Measurements from ENCODE around the gene S1PR3. TPM values are rescaled to one million over a fixed set of nuclear protein-coding genes. Genes with fewer than 3 reads are reported as not detected.

The S1PR3 gene
- total RNA-seq, 4 donors from 2014 or later = 4.3 to 13.5 (median 5.6) TPM

DNA sequence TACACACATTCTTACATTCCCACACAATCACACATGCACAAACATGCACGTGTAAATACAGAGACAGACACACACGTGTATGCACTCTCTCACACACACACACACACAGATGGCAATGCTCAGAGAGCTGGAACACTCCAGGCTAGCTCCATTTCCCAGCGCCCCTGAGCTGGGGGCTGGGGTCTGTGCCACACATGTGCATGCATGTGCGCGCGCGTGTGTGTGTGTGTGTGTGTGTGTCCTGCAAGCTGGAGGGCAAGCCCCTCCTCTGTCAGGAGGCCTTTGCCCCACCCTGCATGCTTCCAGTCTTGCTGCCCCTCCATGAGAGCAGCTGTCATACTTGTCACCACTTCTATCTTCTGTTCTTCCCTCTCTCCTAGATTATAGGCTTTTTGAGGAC, 16.6 kb upstream of the S1PR3 start:
- H3K4me1 ChIP-seq = peaks cover 7% of the 10 kb centered on the region
- H3K27ac ChIP-seq = no peak overlapping the region
- DNase-seq (ENCODE audit: low spot score in 2 of 2) = peak in 1 of 2 donors; percentile 15
- 78% methylated on average over 7 of the region's 7 CpGs for WGBS
- no peak overlapping the region for H3K4me3 ChIP-seq
- TF ChIP-seq, protein P1, sequence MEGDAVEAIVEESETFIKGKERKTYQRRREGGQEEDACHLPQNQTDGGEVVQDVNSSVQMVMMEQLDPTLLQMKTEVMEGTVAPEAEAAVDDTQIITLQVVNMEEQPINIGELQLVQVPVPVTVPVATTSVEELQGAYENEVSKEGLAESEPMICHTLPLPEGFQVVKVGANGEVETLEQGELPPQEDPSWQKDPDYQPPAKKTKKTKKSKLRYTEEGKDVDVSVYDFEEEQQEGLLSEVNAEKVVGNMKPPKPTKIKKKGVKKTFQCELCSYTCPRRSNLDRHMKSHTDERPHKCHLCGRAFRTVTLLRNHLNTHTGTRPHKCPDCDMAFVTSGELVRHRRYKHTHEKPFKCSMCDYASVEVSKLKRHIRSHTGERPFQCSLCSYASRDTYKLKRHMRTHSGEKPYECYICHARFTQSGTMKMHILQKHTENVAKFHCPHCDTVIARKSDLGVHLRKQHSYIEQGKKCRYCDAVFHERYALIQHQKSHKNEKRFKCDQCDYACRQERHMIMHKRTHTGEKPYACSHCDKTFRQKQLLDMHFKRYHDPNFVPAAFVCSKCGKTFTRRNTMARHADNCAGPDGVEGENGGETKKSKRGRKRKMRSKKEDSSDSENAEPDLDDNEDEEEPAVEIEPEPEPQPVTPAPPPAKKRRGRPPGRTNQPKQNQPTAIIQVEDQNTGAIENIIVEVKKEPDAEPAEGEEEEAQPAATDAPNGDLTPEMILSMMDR (IDR thresholded peaks at IDR 0.05) = no peak
- TF ChIP-seq POLR2A (IDR thresholded peaks at IDR 0.05) = no peak
- TF ChIP-seq POLR2AphosphoS5 (IDR thresholded peaks at IDR 0.05) = no peak
- TF ChIP-seq EP300 (IDR thresholded peaks at IDR 0.05) = no peak
- H3K36me3 ChIP-seq = no peaks in the 10 kb centered on the region
- no peaks in the 10 kb centered on the region for H3K27me3 ChIP-seq
- no peaks in the 10 kb centered on the region for H3K9me3 ChIP-seq

DNA sequence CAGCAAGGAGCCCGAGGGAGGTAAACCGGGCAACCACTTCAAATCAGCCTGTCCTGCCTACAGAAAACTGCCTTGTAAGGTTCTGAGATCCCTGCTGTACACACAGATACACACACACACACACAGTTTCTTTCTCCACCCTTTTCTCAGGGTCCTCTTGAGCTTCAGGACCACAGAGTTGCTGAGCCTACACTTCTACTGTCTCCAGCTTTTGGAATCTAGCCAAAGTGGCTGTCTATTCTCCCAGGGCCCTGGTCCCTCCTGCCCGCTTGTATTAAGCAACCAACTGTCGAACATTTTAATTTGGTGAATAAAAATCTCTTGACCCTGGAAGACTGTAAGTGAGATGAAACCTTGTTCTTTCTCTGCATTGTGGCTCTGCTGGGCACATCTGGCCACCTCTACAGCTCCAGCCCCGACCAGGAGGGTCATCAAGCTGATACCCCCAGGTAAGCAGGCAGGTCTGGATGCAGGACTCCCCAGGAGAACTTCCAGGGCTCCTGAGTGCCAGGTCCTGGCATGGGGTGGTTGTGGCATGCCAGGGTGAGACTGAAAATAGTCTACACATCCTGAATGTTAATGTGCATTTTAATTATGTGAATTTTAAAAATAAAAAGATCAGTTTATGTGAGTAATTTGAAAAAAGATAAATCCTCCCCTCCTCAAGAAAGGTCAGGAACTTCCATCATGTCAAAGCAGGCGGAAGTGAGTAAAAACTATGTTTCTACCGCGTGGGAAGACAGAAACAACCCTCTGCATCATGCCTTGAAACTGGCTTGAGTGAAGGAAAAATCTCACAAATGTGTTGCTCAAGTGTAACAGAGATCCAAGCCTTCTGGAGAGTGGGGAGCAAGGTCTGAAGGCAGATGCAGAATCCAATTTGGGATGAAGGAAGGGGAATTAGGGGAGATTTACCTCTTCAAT, 15.0 kb upstream of the S1PR3 start:
- WGBS = 72% methylated on average over 8 of the region's 8 CpGs
- H3K27me3 ChIP-seq = no peaks in the 10 kb centered on the region
- peaks cover 15% of the 10 kb centered on the region for H3K4me1 ChIP-seq
- no peaks in the 10 kb centered on the region for H3K36me3 ChIP-seq
- H3K4me3 ChIP-seq = no peak overlapping the region
- no peak overlapping the region for H3K27ac ChIP-seq
- no peaks in the 10 kb centered on the region for H3K9me3 ChIP-seq
- peak; percentile 35 to 45 for DNase-seq (ENCODE audit: low spot score in 2 of 2)
- no peak for TF ChIP-seq EP300 (IDR thresholded peaks at IDR 0.05)
- no peak for TF ChIP-seq POLR2AphosphoS5 (IDR thresholded peaks at IDR 0.05)
- TF ChIP-seq, protein P1 (IDR thresholded peaks at IDR 0.05) = no peak
- TF ChIP-seq POLR2A (IDR thresholded peaks at IDR 0.05) = no peak

DNA sequence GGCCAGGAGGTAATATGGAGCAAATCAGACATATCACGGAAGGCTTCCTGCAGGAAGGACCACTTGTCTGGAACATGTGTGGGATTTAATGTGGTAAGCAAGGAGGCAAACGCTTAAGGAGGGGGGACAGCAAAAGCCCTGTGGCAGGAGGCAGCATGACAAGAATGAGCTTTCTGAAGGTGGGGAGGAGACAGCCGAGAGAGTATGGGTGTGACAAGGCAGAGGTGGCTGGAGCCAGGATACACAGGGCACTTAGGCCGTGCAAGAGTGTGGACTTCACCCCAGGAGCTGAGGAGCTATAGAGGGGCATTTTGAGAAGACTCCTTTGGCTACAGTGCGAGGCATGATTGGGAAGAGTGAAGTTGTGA, 14.4 kb upstream of the S1PR3 start:
- no peaks in the 10 kb centered on the region for H3K27me3 ChIP-seq
- no peaks in the 10 kb centered on the region for H3K36me3 ChIP-seq
- H3K4me1 ChIP-seq = peaks cover 15% of the 10 kb centered on the region
- 92% methylated on average over 5 of the region's 5 CpGs for WGBS
- H3K9me3 ChIP-seq = no peaks in the 10 kb centered on the region
- no peak overlapping the region for H3K4me3 ChIP-seq
- peak in 1 of 2 donors; percentile 14 for DNase-seq (ENCODE audit: low spot score in 2 of 2)
- no peak for TF ChIP-seq POLR2AphosphoS5 (IDR thresholded peaks at IDR 0.05)
- no peak for TF ChIP-seq EP300 (IDR thresholded peaks at IDR 0.05)
- TF ChIP-seq, protein P1 (IDR thresholded peaks at IDR 0.05) = no peak
- no peak for TF ChIP-seq POLR2A (IDR thresholded peaks at IDR 0.05)
- H3K27ac ChIP-seq = no peak overlapping the region

DNA sequence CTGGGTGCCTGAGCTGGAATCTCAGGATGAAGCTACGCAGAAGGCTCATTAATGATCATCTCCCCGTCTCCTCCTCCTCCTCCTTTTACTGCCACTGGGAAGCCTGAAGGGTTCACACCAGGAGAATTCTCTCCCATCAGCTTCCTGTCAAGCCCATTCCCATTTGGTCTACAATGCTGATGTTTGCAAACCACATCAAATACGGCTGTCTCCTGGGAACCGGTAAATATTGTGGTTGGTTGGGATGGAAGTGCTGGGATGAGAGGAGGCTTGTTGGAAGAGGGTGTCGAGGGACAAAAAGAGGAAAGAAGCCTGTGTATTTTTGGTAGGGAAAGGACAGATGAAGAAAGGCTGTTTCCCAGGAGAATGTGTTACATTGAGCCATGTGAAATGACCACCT, 13.2 kb upstream of the S1PR3 start:
- no peaks in the 10 kb centered on the region for H3K36me3 ChIP-seq
- no peaks in the 10 kb centered on the region for H3K9me3 ChIP-seq
- WGBS = 59% methylated on average over 5 of the region's 5 CpGs
- peaks cover 15% of the 10 kb centered on the region for H3K4me1 ChIP-seq
- no peak overlapping the region for H3K4me3 ChIP-seq
- no peaks in the 10 kb centered on the region for H3K27me3 ChIP-seq
- H3K27ac ChIP-seq = no peak overlapping the region
- TF ChIP-seq, protein P1 (IDR thresholded peaks at IDR 0.05) = no peak
- no peak for TF ChIP-seq EP300 (IDR thresholded peaks at IDR 0.05)
- TF ChIP-seq POLR2AphosphoS5 (IDR thresholded peaks at IDR 0.05) = no peak
- TF ChIP-seq POLR2A (IDR thresholded peaks at IDR 0.05) = no peak
- no peak for DNase-seq (ENCODE audit: low spot score in 2 of 2)

DNA sequence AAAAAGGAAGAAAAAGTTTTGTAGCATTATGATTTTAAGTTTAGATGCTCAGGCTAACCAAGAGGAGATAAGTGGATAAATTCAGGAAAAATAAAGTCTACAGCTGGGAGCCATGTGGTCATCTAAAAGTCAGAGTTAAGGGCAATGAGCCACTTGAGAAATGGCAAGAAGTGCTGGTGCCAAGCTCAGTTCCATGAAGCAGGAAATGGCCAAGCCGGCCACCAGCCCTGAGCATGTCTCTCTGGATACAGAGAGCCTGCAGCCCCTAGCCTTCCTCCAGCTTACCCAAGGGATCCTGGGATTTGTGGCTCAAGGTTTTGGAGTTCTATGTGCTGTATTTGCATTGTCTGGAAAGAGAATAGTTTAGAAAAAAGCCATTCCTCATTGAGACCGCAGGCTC, 12.2 kb upstream of the S1PR3 start:
- TF ChIP-seq EP300 (IDR thresholded peaks at IDR 0.05) (no peak), POLR2AphosphoS5 (IDR thresholded peaks at IDR 0.05) (no peak), POLR2A (IDR thresholded peaks at IDR 0.05) (no peak)
- TF ChIP-seq, protein P1 (IDR thresholded peaks at IDR 0.05) = no peak
- Histone ChIP-seq H3K27ac (no peak overlapping the region), H3K27me3 (no peaks in the 10 kb centered on the region), H3K36me3 (no peaks in the 10 kb centered on the region), H3K9me3 (no peaks in the 10 kb centered on the region), H3K4me3 (no peak overlapping the region), H3K4me1 (peaks cover 19% of the 10 kb centered on the region)
- peak in 1 of 2 donors; percentile 45 for DNase-seq (ENCODE audit: low spot score in 2 of 2)
- 68% methylated on average over 2 of the region's 2 CpGs for WGBS
